Activated T-helper 17 cell treated with anti-CD3 and anti-CD28 coated beads, Interleukin-2, amount 50 U/mL, for 72 hours (primary cell): ENCODE measurements around the gene SKOR1. TPM values are rescaled to one million over a fixed set of nuclear protein-coding genes. Genes with fewer than 3 reads are reported as not detected.
A peak's percentile ranks its signal among the peaks of the same experiment; 100 is the strongest.

Experiments used
- ATAC-seq: fragments of 150-1000 bp; cut with Tn5 transposase; replicated peaks from 2 replicates; pipeline ENCODE4 v1.10.0; 2021; ENCODE audit warnings: mild to moderate bottlenecking, moderate library complexity
- H3K27ac Mint-ChIP-seq: one replicate; pipeline ENCODE4 v1.8.0; 2022; ENCODE audit warnings: mixed read lengths
- H3K27me3 Mint-ChIP-seq: one replicate; pipeline ENCODE4 v1.8.0; 2022; ENCODE audit warnings: mixed read lengths
- H3K36me3 Mint-ChIP-seq: one replicate; pipeline ENCODE4 v1.8.0; 2022; ENCODE audit warnings: low read depth, mild to moderate bottlenecking, mixed read lengths
- H3K4me1 Mint-ChIP-seq: one replicate; pipeline ENCODE4 v1.8.0; 2022; ENCODE audit warnings: mixed read lengths
- H3K4me3 Mint-ChIP-seq: one replicate; pipeline ENCODE4 v1.8.0; 2022; ENCODE audit warnings: mild to moderate bottlenecking, mixed read lengths
- H3K9me3 Mint-ChIP-seq: one replicate; pipeline ENCODE4 v1.8.0; 2022; ENCODE audit warnings: mixed read lengths
- total RNA-seq, 2 donors: library from RNA; stranded (reverse); gene quantifications; one replicate each; pipeline ENCODE4 v1.2.3, GENCODE V29; 2022

SKOR1 gene
- total RNA-seq, 2 donors from 2014 or later: 0.08 to 0.13 TPM

DNA sequence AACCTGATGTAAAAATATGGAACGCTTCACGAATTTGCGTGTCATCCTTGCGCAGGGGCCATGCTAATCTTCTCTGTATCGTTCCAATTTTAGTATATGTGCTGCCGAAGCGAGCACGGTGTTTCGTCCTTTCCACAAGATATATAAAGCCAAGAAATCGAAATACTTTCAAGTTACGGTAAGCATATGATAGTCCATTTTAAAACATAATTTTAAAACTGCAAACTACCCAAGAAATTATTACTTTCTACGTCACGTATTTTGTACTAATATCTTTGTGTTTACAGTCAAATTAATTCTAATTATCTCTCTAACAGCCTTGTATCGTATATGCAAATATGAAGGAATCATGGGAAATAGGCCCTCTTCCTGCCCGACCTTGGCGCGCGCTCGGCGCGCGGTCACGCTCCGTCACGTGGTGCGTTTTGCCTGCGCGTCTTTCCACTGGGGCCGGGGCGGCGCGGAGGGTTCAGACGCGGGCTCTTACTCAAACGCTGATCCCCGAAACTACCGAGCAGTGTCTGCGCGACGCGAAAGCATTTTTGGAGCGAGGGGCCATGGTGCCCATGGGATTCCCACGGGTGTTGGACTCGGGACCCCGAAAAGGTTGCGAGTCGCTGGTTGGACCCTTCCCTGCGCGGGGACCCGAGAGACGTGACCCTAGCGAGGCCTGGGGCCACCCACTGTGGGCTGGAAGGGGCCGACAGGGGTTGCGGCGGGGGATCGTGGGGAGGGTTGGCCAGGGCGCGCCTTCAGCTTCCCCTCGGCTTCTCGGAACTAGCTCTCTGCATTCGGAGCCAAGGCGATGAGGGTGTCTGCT is 14.8 kb downstream of the SKOR1 start, which contains the start of gene RNU6-1:
Gene RNU6-1 (minus strand): TSS at position 117 of the 820 bp plus-strand sequence.
- Mint-ChIP-seq H3K4me1 (peaks cover 15% of the 10 kb centered on the region), H3K4me3 (peak within 1 kb of the TSS; percentile 84), H3K9me3 (no peaks in the 10 kb centered on the region), H3K27ac (peak within 1 kb of the TSS; percentile 100), H3K27me3 (peaks cover 2% of the 10 kb centered on the region), H3K36me3 (peaks cover 11% of the 10 kb centered on the region)
- ATAC-seq: peak; percentile 93

DNA sequence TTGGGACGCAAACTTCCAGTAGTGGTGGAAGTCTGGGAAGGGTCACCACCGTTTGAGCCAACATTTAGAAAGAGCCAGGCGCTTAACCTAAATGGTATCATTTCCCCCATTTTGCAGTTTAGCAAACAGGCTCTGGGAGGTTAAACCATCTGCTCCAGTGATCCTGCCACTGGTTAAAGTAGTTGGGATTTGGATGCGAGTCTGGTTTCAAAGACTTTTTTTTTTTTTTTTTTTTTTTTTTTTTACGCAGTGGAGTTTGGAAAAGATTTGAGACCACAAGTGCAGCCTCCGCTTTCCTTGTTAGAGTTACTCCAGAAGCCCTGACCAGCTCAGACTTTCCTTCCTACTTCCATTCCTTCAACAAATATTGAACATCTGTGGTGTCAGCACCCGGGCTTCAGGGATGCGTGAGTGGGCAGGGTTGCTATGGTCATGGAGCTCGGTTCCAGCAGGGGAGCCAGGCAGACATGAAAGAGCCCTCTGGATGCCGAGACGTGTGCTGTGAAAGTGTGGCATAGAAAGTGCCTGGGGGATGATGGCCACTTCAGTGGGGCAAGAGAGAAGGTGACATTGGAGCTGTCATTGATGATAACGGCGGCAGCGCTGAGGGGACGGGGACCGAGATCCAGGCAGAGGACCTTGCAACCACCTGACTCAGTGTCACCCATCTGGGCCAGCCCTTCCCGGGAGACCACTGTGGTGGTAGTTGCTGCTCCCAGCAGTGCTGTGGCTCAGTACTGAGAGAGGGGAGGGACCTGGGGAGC is 15.6 kb downstream of the SKOR1 start:
- Mint-ChIP-seq H3K4me1 (peaks cover 15% of the 10 kb centered on the region), H3K36me3 (peaks cover 11% of the 10 kb centered on the region), H3K27ac (peak overlapping the region; percentile 100), H3K27me3 (no peaks in the 10 kb centered on the region), H3K9me3 (no peaks in the 10 kb centered on the region), H3K4me3 (peak overlapping the region; percentile 84)
- ATAC-seq: peak; percentile 14

DNA sequence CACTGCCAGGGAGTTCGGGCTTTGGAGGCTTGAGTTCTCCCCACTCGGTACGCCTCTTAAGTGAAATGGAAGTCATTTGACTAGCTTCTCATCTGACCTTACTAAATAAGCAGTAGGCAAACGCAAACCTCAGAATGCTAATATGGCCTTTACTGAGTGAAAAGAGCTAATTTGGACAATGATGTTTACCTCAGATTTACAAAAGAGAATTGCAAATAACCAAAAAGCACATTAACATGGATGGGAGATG is 16.1 kb downstream of the SKOR1 start:
- H3K9me3 Mint-ChIP-seq: no peaks in the 10 kb centered on the region
- no peaks in the 10 kb centered on the region for H3K27me3 Mint-ChIP-seq
- H3K36me3 Mint-ChIP-seq: peaks cover 11% of the 10 kb centered on the region
- H3K4me3 Mint-ChIP-seq: peak overlapping the region; percentile 84
- ATAC-seq: no peak
- peaks cover 15% of the 10 kb centered on the region for H3K4me1 Mint-ChIP-seq
- peak overlapping the region; percentile 100 for H3K27ac Mint-ChIP-seq

DNA sequence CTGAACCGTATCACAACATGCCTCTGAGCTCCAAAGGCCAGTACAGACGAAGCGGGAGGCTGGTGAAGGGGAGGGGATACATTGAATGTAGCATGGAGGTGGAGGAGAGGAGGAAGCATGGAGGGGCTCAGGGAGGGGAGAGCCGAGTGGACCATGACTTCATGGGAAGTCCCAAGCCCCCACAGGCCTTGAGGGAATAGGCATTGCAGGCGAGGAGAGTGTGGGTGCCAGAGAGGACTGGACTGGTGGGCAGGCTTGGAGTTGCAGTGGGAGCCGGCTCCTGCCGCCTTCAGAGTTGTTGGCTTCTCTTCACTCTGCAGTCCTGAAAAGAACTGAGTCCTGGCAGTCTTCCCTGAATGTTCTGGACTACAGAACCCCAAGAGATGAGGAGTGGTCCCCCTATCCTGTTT is 17.8 kb downstream of the SKOR1 start:
- no peak for ATAC-seq
- Mint-ChIP-seq H3K36me3 (peaks cover 11% of the 10 kb centered on the region), H3K9me3 (no peaks in the 10 kb centered on the region), H3K27me3 (peaks cover 4% of the 10 kb centered on the region), H3K4me1 (peaks cover 15% of the 10 kb centered on the region), H3K27ac (no peak overlapping the region), H3K4me3 (no peak overlapping the region)

DNA sequence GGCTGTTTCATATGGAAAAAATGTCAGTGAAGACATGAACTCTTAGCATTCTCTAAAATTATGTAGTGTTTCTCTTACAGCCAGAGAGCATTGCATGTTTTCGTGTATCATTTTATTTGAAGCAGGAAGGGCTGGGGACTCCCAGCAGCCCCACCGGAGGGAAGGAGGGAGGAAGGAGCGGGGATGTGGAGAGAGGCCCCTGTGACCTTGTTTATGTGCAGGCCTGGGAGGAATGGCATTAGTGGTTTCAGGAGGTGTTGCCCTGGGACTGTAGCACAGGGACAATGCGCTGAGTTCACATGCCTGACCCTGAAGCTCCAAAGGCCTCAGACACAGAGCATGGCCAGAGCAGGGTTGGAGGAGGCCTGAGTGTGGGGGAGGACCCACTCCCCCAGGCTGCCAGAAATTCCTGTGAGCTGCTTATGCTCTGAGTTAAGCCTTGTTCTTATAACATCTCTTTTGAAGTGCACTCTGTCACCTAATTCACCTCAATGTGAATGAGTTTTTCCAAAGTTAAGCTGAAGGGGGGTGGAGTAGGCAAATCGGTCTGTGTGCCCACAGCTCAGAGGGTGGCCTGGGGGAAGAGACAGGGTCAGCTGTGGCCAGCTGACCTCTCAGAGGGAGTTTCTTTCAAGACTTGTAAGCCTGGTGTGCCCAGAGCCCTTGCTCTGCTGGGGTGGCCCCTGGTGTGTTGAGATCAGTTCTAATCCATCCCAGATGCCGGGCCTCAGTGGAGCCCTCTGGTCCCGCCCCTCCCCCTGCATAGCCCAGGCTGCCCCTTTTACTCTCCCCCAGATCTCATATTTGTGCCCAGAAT is 18.5 kb downstream of the SKOR1 start:
- H3K4me1 Mint-ChIP-seq: peaks cover 15% of the 10 kb centered on the region
- ATAC-seq: no peak
- no peak overlapping the region for H3K4me3 Mint-ChIP-seq
- no peaks in the 10 kb centered on the region for H3K9me3 Mint-ChIP-seq
- peaks cover 11% of the 10 kb centered on the region for H3K36me3 Mint-ChIP-seq
- peaks cover 4% of the 10 kb centered on the region for H3K27me3 Mint-ChIP-seq
- no peak overlapping the region for H3K27ac Mint-ChIP-seq

DNA sequence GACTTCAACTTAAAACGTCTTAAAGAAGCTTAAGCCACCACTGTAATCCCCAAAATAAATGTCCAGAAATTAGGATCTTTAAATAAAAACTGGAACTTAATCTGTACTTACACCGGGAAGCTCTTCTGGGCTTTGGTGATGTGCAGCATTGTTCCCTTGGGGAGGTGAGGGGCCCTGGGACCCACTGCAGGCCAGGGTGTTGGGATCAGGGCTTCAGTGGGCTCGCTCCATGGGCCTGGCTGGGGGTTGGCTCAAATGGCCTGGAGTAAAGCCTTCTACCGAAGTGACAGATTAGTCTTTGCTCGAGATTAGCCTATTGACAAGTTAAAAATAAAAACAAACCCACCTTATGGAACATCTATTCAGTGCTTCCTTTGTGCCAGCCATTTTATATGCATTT is 20.7 kb downstream of the SKOR1 start:
- H3K4me3 Mint-ChIP-seq: no peak overlapping the region
- H3K9me3 Mint-ChIP-seq: no peaks in the 10 kb centered on the region
- H3K4me1 Mint-ChIP-seq: peaks cover 3% of the 10 kb centered on the region
- peaks cover 13% of the 10 kb centered on the region for H3K27me3 Mint-ChIP-seq
- ATAC-seq: no peak
- no peaks in the 10 kb centered on the region for H3K36me3 Mint-ChIP-seq
- H3K27ac Mint-ChIP-seq: no peak overlapping the region

DNA sequence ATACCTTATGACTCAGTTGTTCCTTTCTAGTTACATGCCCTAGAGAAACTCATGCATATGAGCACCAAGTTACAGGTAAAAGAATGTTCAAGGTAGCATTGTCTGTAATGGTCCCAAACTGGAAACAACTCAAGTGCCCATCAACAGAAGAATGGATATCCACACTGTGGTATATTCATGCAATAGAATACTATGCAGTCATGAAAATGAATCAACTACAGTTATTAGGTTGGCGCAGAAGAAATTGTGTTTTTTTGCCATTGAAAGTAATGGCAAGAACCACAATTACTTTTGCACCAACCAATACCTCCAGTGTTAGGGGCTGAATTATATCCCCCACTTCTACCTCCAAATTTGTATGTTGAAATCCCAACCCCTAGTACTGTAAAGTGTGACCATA is 24.2 kb downstream of the SKOR1 start:
- Mint-ChIP-seq H3K4me1 (peaks cover 5% of the 10 kb centered on the region), H3K4me3 (no peak overlapping the region), H3K27me3 (peaks cover 13% of the 10 kb centered on the region), H3K36me3 (no peaks in the 10 kb centered on the region), H3K27ac (no peak overlapping the region), H3K9me3 (no peaks in the 10 kb centered on the region)
- no peak for ATAC-seq

DNA sequence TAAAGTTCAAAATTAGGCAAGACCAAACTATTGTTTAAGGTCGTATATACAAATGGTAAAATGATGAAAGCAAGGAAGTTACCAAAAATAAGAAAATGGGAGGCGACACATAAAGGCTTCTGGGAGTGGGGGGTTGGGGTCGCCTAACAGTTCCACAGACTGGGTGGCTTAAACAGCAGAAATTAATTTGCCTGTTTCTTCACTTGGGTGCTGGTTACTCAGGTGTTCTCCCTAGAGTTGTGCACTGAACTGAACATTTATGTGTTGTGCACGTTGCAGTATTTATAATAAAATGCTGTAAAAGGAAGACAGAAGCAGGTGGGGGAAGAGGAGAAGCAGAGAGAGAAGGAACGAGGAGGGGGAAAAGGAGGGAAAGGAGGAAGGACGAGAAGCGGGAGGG is 25.0 kb downstream of the SKOR1 start:
- ATAC-seq: no peak
- H3K4me1 Mint-ChIP-seq: peaks cover 5% of the 10 kb centered on the region
- H3K4me3 Mint-ChIP-seq: no peak overlapping the region
- no peaks in the 10 kb centered on the region for H3K9me3 Mint-ChIP-seq
- peaks cover 13% of the 10 kb centered on the region for H3K27me3 Mint-ChIP-seq
- no peak overlapping the region for H3K27ac Mint-ChIP-seq
- no peaks in the 10 kb centered on the region for H3K36me3 Mint-ChIP-seq

DNA sequence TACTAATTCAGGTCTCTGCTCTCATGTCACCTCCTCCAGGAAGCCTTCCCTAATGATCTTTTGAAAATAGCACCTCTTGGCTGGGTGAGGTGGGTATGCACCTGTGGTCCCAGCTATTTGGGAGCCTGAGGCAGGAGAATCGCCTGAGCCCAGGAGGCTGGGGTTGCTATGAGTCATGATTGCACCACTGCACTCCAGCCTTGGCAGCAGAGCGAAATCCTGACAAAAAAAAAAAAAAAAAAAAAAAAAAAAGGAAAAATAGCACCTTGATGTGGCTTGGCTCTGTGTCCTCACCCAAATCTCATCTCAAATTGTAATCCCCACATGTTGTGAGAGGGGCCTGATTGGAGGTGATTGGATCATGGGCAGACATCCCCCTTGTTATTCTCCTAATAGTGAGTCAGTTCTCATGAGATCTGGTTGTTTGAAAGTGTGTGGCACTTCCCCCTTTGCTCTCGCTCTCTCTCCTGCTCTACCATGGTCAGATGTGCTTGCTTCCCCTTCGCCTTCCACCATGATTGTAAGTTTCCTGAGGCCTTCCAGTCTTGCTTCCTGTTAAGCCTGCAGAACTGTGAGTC is 25.8 kb downstream of the SKOR1 start:
- Mint-ChIP-seq H3K9me3 (no peaks in the 10 kb centered on the region), H3K4me3 (no peak overlapping the region), H3K36me3 (no peaks in the 10 kb centered on the region), H3K27me3 (peaks cover 13% of the 10 kb centered on the region), H3K27ac (no peak overlapping the region), H3K4me1 (peaks cover 9% of the 10 kb centered on the region)
- ATAC-seq: peak; percentile 40

DNA sequence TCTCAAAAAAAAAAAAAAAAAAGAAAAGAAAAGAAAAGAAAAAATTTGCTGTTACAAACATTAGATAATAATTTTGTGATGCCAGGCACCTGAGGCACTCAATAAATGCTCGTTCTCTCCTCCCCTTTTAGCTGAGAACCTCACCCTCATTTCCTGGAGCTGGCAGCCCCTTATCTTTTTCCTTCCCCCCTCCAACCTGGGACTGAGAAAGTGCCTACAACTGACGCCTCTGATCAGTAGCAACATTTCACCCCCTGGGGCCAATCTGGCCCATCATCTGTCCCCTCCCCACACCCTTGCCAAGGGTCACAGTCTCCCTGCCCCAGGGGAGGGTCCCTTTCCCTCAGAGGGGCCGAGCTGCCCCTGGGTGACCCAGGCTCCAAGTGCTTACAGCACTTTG is 27.1 kb downstream of the SKOR1 start:
- Mint-ChIP-seq H3K36me3 (no peaks in the 10 kb centered on the region), H3K9me3 (no peaks in the 10 kb centered on the region), H3K4me3 (no peak overlapping the region), H3K27ac (no peak overlapping the region), H3K27me3 (peaks cover 13% of the 10 kb centered on the region), H3K4me1 (peaks cover 10% of the 10 kb centered on the region)
- no peak for ATAC-seq

DNA sequence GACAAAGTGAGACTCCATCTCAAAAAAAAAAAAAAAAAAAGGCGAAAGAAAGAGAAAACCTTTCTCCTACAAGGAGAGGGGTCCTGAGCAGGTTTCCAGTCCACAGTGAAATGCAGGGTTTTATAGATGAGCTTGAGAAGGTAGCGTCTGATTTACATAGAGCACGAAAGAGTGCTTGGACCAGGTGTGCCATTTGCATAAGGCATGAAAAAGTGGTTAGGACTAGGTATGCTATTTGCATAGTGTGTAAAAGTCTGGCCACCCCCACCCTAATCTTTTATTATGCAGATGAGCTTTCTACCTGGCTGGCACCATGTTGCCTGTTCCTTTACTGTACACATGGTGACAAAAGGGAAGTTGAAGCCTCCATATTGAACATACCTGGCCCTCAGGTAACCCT is 28.1 kb downstream of the SKOR1 start:
- Mint-ChIP-seq H3K36me3 (no peaks in the 10 kb centered on the region), H3K4me3 (no peak overlapping the region), H3K27ac (no peak overlapping the region), H3K27me3 (peaks cover 9% of the 10 kb centered on the region), H3K4me1 (peaks cover 10% of the 10 kb centered on the region), H3K9me3 (no peaks in the 10 kb centered on the region)
- no peak for ATAC-seq

DNA sequence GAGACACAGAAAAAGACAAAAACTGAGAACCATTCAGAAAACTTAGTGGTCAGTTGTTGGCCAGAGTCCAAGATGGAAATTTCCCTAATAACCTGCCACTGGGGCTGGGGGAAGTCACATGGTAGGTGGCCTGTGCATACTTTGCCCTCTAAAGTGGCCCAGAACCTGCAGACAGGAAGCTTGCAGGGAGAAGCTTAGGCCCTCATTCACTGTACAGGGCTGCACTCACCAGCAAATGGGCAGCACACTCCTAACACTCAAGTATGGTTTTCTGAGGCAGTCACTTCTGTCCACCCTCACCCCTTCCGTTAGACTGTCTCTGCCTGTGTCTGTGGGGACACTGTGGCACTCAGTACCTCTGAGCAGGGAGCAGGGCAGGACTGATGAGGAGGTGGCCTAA is 29.0 kb downstream of the SKOR1 start:
- Mint-ChIP-seq H3K4me3 (no peak overlapping the region), H3K27me3 (peaks cover 9% of the 10 kb centered on the region), H3K4me1 (peaks cover 10% of the 10 kb centered on the region), H3K9me3 (no peaks in the 10 kb centered on the region), H3K36me3 (no peaks in the 10 kb centered on the region), H3K27ac (no peak overlapping the region)
- ATAC-seq: no peak

DNA sequence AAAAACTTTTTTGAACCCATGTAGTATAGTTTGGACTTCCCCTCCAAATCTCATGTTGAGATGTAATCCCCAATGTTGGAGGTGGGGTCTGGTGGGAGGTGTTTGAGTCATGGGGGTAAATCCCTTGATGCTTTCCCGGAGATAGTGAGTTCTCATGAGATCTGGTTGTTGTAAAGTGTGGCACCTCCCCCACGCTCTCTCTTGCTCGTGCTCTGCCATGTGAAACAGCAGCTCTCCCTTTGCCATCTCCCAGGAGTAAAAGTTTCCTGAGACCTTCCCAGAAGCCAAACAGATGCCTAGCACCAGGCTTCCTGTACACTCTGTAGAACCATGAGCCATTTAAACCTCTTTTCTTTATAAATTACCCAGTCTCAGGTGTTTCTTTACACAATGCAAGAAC is 30.5 kb downstream of the SKOR1 start:
- Mint-ChIP-seq H3K9me3 (no peaks in the 10 kb centered on the region), H3K36me3 (no peaks in the 10 kb centered on the region), H3K27me3 (no peaks in the 10 kb centered on the region), H3K27ac (peak overlapping the region; percentile 74), H3K4me1 (peaks cover 10% of the 10 kb centered on the region), H3K4me3 (peak overlapping the region; percentile 24)
- ATAC-seq: peak; percentile 81

DNA sequence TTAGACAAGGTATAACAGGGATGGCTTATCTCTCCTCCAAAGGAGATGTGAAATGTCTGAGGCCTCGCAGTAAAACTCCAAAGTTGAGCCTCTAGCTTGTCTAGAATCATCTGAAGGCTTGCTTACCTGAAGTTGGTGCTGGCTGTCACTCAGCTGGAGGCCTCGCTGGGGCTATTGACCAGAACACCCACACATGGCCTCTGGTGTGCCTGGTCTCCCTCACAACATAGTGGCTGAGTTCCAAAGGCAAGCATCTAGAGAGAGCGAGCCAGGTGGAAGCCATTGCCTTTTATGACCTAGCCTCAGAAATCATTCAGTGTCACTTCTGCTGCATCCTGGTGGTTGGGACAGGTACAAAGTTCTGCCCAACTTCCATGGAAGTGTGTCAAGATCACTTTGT is 31.9 kb downstream of the SKOR1 start:
- H3K4me1 Mint-ChIP-seq: peaks cover 5% of the 10 kb centered on the region
- no peak overlapping the region for H3K27ac Mint-ChIP-seq
- H3K9me3 Mint-ChIP-seq: no peaks in the 10 kb centered on the region
- H3K27me3 Mint-ChIP-seq: no peaks in the 10 kb centered on the region
- no peak for ATAC-seq
- no peak overlapping the region for H3K4me3 Mint-ChIP-seq
- no peaks in the 10 kb centered on the region for H3K36me3 Mint-ChIP-seq
